ENCODE data around the gene RASSF5.

GRCh38 chr1:206495011-206495461 is 12.3 kb upstream of the RASSF5 start:
- no peak for TF ChIP-seq CTCF (IDR thresholded peaks at IDR 0.05; ENCODE audit: poor library complexity, severe bottlenecking)
- TF ChIP-seq REST (IDR thresholded peaks at IDR 0.05; ENCODE audit: borderline replicate concordance): no peak

All from neural cell (in vitro differentiated cells).